Superior temporal gyrus (tissue), 1 donor: Measurements from ENCODE around the gene CNGA3.
"Not testable (repeated sequence)": the region's sequence is repeated elsewhere in the genome, so short reads cannot be mapped to it uniquely, and the experiment has no call there.

Experiments used
- DNase-seq: peaks from one replicate; pipeline ENCODE4 v3.0.0-alpha.2; 2016; ENCODE audit errors: extremely low spot score

The CNGA3 gene

DNA sequence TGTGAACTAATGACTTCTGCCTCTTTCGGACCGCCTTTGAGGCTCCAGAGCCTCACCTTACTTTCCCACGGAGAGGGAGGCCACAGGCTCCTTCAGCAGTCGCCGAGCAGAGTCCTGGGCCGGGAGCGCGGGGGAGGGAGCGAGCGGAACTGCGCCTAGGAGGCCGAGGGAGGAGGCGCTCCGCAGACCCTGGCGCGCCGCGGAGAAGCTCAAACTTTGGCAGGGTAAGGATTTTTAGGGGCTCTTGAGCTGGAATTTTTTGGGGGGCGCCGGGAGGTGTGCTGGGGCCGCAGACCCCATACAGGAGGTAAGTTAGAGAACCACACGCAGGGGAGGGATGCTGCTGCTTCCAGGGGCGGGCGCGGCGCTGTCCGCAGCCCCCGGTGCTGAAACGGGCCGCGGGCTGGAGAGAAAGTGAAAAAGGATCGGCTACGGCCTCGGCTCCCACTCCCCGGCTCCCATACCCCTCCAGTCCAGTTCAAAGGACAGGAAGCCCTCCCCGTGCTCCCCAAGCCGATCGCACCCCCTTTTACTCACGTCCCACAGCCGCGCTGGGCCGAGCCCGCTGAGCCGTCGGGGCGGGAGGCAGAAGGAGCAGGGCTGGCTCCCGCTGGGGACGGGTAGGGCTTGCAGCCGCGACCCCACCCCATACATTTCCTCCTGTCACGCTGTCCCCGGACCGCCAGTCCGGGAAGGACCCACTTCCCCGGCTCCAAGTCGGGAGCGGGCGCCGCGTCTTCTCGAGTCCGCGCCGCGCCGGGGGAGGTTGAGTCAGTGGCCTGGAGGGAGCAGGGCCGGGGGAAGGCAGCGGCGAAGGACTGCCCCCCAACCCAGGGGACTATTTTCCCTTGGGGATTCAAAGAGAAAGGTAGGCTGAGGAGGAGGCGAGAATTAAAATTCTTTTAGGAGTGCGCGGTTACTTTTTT lies at the start of gene CNGA3:
Gene CNGA3, plus strand, starts transcription at position 146 of the 926 bp plus-strand sequence. CDS start 23,520 bp downstream, outside the sequence.
- no peak for DNase-seq

DNA sequence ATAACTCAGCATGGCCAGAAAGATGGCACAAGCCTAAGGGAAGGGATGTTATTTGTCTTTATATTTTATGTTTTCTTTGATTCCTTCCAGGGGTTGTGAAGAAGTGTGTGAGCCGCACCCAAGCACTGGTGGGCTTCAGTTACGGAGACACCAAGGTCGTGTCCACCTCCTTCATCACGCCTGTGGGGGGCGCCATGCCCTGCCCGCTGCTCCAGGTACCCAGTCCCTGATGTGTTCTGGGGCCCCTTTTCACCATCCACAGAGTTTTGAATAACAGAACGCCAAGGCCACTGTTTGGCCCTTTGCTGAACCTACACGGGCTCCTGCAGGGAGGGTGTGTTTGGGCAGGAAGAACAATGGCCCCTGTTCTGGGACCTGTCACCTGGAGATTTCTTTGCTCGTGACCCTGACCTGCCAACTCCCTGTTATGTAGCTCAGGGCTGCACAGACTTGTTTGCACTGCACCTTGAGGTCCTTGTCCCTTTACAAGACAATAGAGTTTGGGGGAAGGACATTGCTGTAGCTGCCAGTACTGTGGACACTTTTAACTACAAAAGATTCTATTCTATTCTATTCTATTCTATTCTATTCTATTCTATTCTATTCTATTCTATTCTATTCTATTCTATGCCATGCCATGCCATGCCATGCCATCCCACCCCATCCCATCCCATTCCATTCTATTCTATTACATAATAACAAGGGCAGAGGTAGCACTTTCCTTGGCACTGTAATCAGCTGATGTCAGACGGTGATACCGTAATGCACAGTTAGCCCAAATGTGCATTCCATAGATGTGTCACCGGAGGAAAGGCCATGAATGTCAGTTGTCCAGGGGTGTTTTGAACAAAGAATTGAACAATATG lies 48.2 kb upstream of the CNGA3 start:
- DNase-seq, result no peak

DNA sequence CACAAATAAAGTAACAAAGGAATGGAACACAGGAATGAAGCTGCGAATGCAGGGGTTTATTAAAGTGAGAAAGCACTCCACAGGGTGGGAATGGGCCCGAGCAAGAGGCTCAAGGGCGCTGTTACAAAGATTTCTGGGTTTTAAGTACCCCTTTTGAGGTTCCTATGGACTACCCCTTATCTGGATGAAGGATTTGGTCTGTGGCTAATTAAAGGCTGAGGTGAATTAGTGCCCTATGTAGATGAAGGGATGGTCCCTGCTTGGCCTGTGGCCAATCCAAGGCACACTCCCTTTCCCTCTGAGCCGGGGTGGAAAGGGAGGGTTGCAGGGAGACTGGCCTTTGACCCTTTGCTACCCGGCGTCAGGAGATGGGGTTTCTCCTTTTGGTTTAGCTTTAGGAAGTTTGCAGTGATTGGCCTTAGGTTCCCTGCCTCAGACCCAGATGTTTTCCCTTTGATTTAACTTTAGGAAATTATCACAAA lies 47.5 kb upstream of the CNGA3 start:
- no peak for DNase-seq

DNA sequence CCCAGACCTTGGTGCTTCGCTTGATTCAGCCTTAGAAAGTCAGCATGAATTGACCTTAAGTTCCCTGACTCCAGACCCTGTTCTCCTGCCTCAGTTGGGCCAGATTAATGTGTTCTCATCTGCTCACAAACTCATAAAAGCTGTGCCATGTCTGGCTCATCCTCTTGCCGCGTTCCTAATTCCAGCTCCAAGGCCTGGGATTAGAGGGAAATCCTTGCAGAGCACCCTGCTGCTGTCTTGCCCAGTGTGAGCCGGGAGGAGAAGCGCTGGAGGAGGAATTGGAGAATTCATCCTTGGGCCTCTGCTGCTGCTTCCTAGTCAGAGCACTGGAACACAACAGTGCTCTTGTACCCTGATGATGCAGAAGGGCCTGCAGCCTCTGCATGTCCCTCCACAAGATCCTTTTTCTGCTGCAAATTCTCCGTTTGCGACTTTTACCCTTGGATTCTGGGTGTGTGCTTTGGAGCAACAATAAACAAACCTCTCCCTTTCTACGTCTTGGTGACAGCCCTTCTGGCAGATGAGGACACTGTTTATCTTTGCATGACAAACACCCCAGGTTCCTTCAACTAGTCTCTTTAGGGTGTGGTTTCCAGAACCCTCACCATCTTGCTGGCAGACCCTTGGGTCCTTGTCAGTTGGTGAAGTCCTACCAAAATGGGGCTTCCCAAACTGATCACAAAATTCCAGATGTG lies 46.9 kb upstream of the CNGA3 start:
- DNase-seq, result no peak

DNA sequence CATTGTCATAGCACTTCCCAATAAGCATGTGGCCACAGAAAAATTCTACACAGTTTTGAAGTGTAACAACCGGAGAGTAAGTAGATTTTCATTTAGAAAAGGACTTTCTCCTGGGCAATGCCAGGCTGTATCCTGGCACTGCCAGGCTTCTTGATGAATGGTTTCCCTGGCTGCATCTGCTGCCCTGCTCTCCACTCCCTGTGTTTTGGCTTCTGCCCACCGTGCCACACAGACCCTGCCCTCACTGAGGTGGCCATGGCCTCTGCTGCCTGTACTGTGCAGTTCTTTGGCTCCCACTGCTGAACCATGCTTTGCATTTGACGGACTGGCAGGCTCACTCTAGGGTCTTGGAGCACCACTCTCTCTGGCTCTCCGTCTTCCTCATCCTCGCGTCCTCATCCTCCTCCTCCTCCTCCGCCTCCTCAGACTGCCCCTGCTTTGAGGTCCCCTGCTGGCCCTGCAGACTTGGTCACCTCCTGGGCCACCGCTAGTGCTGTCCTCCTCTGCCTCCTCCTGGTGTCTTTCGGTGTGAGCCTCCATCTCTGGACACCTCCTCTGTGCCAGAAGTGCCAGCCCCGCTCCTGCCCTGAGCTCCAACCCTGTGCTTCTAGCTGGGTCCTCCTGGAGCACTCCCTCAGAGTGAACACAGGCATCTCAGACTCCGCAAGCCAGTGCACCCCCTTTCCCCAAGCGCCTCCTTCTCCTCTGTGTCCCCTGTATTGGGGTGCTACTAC lies 45.9 kb upstream of the CNGA3 start:
- no peak for DNase-seq

DNA sequence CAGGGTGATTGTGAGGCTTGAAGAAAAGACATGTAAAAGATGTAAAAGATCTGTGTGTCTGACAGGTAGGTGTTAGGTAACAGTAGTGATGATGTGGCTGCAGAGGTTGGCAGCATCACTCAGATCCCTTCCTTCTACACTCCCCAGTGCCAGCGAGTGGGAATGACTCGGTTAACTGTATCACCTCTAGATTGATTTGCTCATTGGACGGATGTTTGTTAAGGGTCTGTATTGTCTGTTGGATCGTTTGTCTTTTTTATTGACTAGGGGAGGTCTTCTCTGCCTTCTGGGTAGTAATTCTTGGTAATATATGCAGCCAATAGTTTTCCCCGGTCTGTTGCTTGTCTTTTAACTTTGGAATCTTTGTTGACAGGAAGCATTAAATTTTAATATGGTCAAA lies 44.8 kb upstream of the CNGA3 start:
- DNase-seq, result no peak

DNA sequence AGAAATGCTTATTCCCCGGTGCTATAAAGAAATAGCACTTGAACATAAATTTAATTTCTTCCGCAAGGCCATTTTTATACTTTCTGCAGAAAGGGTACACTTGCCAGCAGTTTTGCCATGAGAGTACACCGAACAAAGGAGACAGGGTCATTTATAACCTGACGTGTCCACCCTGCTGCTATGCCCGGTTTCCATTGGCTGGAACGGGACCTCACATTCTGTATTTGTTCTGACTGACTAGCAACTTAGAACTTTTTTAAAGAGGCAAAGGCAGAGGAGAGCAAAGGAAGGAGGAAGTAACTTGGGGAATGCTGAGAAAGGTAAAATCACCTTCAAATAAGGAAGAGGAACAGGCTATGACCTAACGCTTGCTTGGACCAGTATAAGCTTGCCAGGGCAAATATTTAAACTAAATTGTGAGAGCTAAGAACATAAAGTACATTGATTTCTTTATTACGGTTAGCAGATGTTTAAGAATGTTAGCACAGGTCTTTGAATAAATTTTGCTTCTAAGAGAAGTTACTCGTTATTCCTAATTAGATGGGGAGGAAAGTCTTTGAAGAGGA lies 39.0 kb upstream of the CNGA3 start:
- DNase-seq, result not testable (repeated sequence)

DNA sequence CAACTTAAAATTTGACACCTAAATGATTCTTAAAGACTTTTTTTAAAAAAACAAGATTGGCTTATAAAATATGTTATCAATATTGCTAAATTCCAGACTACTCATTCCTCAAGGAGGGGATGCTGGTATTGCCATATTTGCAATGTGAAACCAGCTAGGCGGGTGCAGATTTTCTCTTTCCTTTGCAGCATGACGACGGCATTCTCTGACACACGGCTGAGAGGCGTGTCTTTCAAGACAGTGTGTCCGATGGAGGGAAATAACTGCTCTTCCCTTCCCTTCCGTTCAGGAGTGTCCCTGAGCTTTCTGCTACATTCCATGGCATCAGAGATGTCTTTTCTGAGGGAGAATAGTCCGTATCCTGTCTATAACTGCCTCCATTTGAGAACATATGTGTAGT lies 38.2 kb upstream of the CNGA3 start:
- DNase-seq, result no peak

DNA sequence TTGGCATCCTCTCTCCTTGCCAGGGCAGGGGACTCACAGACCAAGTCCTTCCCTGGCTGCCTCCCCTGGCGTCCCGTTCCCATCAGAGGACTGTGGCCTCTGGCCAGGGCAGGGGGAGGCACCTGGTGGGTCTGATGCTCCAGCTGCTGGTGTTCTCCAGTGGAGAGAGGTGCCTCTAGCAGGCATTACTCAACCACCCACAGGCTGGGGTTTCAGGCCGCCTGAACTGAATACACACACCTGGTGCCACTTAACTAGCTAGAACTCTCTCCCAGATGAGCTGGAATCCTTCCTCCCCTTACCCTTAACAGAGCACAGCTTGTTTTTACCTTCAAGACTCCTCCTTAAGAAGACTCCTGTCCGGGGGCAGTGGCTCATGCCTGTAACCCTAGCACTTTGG lies 37.7 kb upstream of the CNGA3 start:
- no peak for DNase-seq

DNA sequence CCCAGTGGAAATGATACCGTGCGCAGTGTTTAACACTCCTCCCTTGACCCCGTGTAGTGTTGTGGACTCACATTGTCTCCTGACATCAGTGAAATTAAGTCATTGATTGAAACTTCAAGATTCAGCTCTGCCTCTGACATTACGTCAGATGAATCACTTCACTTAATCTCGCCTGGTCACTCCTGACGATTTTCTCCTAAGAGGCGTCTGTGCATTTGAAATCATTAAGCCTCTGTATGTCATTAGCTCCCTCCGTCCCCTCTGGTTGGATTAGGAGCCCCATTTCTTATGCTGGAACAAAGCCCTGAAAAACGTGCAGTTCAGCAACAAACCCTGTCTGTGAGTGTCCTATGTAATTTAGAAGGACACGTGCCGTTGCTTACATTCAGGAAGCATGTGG lies 36.7 kb upstream of the CNGA3 start:
- DNase-seq, result no peak

DNA sequence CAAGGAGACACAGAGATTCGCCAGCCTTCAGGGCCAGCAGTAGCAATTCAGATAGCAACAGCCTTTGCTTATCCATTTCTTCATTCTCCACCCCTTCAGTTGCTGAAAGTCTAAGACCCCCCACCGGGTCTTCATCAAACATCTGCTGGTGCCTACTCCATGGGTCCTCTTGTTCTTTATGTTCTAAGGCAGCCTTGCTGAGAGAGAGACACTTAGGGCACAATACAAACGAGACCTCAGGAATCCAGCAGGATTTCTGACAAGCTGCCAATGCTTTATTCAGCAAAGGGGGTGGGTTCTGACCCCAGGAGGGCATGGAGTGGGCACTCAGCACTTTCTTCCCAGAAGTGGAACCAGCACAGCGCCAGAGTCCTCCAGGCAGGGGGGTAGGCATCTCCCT lies 36.2 kb upstream of the CNGA3 start:
- no peak for DNase-seq

DNA sequence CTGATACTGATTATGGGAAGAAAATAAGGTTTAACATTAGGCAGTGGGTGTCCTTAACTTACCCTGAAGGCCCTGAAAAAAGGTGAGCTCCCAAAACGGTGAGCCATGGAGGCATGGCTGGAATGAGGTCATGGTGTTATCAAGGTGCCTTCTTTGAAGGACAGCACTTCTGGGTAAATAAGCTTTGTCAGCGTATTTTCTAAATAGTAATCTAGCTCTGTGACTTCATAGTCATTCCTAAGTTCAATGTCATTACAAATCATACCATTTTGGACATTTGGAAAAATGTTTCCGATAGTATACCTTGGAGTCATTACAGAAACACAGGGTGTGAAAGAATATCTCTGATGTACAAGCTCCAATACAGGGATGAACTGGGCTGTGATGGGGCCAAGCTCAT lies 35.2 kb upstream of the CNGA3 start:
- DNase-seq, result no peak

DNA sequence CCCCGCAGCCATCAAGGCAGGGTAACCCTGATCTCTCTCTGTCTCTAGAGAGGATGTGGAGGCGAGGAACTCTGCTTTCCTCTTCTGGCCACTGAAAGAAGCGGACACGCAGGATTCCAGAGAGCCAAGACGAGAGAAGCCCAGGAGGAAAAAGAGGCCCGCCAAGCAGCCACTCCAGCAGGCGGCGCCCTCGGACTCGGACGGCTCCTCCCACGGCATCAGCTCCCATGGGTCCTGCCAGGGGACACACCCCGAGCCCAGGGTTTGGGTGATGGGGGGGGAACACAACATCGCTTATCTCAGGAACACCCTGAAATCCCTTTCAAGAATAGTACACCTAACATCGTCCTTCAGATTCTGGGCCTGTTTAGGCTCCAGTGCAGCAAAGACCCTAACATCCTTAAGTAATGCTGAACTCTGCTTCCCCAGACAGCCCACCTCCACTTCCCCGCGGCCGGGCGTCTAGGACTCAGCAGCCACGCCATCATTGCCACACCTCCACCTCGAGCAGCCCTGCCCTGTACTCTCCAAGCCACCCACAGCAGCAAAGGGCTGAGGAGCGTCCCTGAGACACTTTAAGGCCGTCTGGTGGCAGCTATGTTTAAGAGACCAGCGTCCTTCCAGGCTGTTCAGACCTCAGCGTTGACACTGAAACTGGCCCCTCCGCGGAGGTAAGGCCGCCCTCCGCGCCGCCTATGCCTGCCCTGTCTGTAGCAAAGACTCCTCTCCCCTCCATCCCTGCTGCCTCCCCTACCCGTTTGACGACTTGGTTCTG lies 34.3 kb upstream of the CNGA3 start:
- DNase-seq, result no peak

DNA sequence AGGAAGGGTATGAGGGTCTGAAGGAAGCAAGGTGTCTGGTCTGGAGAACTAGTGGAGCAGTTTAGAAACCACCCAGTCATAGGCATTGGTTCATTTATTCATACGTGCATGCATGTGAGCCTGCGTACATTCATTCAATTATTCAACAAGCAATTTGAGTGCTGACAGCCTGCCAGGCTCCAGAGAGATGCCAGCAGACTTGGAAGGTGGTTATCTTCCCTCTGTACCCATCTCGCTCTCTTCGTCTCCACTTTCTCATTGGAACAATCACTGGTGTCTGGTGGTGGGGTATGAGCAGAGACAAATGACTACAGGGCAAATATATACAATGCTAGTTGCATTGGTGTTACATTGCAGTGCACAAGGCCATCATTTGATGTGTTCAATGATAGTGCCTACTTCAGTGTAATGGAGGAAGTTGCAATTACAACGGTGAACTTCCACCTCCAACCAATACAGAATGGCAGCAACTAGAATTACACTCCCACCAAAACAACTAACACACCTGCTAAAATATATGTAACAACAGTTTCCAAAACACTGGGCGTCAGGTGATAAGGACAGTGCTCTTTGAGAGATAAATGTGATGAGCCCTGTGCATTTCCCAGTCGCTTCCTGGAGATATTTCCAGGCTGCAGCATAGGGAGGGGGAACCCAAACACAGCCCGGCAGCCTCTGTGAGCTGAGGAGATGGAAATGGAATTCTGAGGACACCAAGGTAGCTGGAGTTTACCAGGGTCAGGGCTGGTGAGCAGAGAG lies 32.6 kb upstream of the CNGA3 start:
- no peak for DNase-seq

DNA sequence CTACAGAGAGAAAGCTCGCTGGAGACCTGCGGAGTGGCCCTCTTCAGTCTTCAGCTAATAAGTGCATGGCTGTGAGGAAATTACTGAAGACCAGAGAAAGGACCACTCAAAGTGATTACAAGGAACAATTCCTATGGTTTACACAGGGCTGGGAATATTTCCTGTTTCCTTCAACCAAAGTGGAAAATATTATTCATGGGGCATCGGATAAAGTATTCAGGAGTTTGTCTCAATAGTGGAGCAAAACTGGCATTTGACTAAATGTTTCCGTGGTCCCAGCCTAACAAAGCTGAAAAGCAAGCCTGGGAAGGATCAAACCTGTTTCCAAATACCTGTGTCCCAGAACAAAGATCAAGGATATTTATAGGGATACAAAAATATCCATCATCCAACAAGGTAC lies 32.0 kb upstream of the CNGA3 start:
- DNase-seq, result no peak

DNA sequence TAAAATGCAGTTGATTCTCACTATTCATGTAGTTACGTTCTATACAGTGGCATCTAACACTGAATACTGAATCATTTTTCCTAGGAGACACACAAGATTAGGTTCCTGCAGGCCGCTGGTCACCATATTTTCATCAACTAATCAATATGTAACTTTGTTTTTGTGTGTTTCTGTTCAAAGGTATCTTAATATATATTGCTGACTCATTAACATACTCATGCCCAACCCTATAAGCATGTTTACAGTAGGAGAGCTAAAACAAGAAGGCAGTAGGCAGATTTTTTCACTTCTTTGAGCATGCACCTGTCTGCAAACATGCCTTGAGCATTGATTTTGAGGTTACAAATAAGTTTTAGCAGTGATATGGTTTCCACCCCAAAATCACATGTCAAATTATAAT lies 30.3 kb upstream of the CNGA3 start:
- DNase-seq, result no peak

DNA sequence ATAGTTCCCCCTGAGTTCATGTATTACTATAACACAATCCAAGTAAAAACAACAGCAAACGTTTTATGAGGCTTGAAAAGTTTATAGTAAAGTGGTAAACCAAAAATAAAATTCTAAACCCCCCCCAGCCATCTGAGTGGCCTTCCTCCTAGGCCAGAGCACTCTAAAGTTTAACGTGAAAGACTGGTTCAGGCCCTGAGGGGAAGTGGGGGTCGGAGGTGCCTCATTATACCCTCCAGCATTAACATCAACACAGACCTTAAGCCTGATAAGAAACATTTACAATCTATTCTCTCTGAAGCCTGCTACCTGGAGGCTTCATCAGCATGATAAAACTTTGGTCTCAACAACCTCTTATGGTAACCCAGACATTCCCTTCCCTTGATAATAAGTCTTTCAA lies 29.0 kb upstream of the CNGA3 start:
- DNase-seq, result no peak

DNA sequence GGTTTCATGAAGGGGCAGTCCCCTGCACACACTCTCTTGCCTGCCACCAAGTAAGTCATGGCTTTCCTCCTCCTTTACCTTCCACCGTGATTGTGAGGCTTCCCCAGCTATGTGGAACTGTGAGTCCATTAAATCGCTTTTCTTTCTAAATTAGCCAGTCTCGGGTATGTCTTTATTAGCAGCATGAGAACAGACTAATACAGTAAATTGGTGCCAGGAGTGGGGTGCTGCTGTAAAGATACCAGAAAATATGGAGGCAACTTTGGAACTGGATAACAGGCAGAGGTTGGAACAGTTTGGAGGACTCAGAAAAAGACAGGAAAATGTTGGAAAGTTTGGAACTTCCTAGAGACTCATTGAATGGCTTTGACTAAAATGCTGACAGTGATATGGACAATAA lies 26.1 kb upstream of the CNGA3 start:
- not testable (repeated sequence) for DNase-seq

DNA sequence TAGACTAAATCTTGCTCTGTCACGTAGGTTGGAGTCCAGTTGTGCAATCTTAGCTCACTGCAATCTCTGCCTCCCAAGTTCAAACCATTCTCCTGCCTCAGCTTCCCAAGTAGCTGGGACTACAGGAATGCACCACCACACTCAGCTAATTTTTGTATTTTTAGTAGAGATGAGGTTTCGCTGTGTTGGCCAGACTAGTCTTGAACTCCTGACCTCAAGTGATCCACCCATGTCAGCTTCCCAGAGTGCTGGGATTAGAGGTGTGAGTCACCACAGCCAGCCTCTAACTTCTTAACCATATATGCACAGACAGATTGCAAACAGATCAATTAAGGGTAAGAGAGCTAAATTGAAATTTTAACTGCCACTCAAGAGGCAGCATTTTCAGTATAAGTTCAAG lies 22.1 kb upstream of the CNGA3 start:
- no peak for DNase-seq
